Measurements from ENCODE around the gene FKBP3.

Gene FKBP3

DNA sequence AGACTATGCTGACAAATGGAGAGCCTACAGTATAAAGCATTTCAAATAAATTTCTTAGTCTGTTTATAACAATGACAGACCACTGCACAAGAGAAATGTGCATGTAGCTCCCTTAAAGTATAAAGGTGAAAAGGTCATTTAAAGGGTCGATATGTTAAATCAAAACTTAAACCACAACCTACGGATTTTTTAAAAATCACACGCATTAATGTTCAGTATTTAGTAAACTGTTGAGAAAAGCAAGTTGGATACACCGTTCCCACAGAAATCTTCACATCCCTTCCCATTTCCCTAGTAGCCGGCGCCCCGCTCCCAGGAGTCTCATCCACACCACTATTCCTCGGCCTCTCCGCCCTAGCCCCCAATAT is 614 bp downstream of the FKBP3 start:
- peak overlapping the region; percentile 86 for H3K27ac Mint-ChIP-seq
- H3K4me1 Mint-ChIP-seq (ENCODE audit: low read depth), result peaks cover 41% of the 10 kb centered on the region
- no peaks in the 10 kb centered on the region for H3K36me3 Mint-ChIP-seq
- peak overlapping the region; percentile 99 for H3K4me3 Mint-ChIP-seq
- H3K27me3 Mint-ChIP-seq, result no peaks in the 10 kb centered on the region
- H3K9me3 Mint-ChIP-seq (ENCODE audit: low read depth), result no peaks in the 10 kb centered on the region

DNA sequence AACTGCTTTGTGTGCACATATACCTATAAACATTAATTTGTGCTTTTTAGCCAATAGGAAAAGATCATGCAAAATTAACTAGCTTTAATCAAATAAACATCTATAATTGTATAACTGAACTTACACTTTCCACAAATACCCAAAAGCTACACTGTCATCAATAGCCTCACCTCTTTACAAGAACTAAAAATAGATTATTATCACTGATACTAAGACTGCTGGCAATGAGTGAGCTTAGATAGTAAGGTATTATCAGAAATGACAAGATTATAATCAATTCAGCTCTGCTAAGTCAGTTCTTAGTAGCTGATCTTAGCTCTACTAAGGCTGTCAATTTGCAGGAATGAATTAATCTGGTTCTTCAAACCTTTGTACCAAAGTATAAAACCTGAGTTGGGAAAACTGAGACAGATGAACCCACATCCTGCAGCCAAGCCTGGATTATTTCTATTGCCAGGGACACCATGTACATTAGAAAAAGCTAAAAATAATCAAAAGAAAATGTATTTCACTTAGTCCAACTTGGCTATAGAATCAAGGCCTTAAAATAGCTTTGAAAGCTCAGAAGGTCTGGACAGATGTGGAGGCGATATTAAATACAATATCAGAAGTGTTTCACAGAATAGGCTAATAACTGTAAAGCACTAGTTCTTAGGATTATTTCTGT is 5.2 kb downstream of the FKBP3 start:
- H3K36me3 Mint-ChIP-seq, result peaks cover 5% of the 10 kb centered on the region

DNA sequence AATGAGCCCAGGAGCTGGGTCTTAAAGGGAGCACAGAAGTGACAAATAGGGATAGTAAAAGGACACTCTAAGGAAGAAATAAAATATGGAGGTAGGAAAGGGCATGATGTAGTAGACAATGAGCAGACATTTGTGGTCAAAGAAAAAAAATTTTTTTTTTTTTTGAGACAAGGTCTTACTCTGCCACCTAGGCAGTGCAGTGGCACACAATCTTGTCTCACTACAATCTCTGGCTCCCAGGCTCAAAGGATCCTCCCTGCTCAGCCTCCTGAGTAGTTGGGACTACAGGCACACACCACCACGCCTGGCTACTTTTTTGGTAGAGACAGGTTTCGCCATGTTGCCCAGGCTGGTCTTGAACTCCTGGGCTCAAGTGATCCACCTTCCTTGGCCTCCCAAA is 8.5 kb downstream of the FKBP3 start:
- H3K9me3 Mint-ChIP-seq (ENCODE audit: low read depth), result no peaks in the 10 kb centered on the region
- no peaks in the 10 kb centered on the region for H3K27me3 Mint-ChIP-seq
- H3K27ac Mint-ChIP-seq, result no peak overlapping the region
- peaks cover 11% of the 10 kb centered on the region for H3K36me3 Mint-ChIP-seq
- H3K4me3 Mint-ChIP-seq, result no peak overlapping the region
- H3K4me1 Mint-ChIP-seq (ENCODE audit: low read depth), result peaks cover 6% of the 10 kb centered on the region

More for the DNA sequence above, 5.2 kb downstream of the FKBP3 start:
- Mint-ChIP-seq H3K4me1 (ENCODE audit: low read depth) (peaks cover 25% of the 10 kb centered on the region), H3K27ac (no peak overlapping the region), H3K9me3 (ENCODE audit: low read depth) (no peaks in the 10 kb centered on the region), H3K4me3 (no peak overlapping the region), H3K27me3 (no peaks in the 10 kb centered on the region)

DNA sequence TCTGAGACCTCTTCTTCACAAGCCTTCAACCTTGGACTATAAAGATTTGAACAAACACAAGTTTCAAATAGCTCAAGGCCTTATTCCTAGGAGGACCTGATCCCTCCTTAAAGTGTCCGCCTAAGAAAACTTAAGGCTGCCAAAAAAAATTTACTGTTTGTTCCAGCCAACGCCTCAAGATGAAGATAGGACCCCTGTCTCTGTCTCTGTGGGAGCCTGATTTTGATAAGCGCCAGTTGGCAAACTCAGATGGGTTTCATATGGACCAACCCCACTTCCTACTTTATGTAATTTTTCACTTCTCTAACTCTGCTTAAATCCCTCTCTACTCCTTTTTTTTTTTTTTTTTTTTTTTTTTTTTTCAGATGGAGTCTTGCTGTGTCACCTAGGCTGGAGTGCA is 11.0 kb downstream of the FKBP3 start:
- H3K4me3 Mint-ChIP-seq, result no peak overlapping the region
- H3K9me3 Mint-ChIP-seq (ENCODE audit: low read depth), result no peaks in the 10 kb centered on the region
- peaks cover 11% of the 10 kb centered on the region for H3K36me3 Mint-ChIP-seq
- no peak overlapping the region for H3K27ac Mint-ChIP-seq
- no peaks in the 10 kb centered on the region for H3K27me3 Mint-ChIP-seq
- no peaks in the 10 kb centered on the region for H3K4me1 Mint-ChIP-seq (ENCODE audit: low read depth)

DNA sequence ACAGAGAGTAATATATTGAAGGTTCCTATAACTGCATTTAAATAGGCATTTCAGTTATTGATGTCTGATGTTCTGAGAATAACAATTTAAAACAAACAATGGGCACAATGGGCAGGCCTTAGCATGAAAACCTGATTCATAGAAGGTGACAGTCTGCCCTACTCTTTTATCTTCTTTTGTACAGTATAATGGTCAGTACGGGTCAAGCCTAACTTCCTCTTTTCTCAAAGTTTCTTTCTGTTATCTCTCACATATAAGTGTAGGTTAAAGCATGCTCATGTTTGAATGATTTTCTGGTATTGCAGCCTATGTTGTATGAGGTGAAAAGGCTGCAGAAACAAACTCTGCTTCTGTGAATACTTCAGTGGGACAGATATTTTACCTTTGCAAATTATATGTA is 14.2 kb downstream of the FKBP3 start:
- no peak overlapping the region for H3K4me3 Mint-ChIP-seq
- H3K4me1 Mint-ChIP-seq (ENCODE audit: low read depth), result peaks cover 3% of the 10 kb centered on the region
- no peaks in the 10 kb centered on the region for H3K27me3 Mint-ChIP-seq
- no peaks in the 10 kb centered on the region for H3K9me3 Mint-ChIP-seq (ENCODE audit: low read depth)
- no peak overlapping the region for H3K27ac Mint-ChIP-seq
- peaks cover 11% of the 10 kb centered on the region for H3K36me3 Mint-ChIP-seq

DNA sequence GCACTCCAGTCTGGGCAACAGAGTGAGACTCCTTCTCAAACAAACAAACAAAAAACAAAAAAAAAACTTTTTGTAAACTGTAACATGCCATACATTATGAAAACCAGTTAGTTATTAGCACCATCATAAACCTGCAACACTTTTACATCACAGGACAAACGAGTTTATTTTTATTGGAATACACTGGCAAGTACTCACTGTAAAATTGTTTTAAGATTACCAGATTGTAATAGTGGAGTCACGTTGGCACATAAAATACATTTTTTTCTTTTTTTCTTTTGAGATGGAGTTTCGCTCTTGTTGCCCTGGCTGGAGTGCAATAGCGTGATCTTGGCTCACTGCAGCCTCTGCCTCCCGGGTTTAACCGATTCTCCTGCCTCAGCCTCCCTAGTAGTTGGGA is 15.7 kb downstream of the FKBP3 start:
- Mint-ChIP-seq H3K4me1 (ENCODE audit: low read depth) (peaks cover 13% of the 10 kb centered on the region), H3K4me3 (no peak overlapping the region), H3K9me3 (ENCODE audit: low read depth) (no peaks in the 10 kb centered on the region), H3K36me3 (peaks cover 9% of the 10 kb centered on the region), H3K27me3 (no peaks in the 10 kb centered on the region), H3K27ac (no peak overlapping the region)

DNA sequence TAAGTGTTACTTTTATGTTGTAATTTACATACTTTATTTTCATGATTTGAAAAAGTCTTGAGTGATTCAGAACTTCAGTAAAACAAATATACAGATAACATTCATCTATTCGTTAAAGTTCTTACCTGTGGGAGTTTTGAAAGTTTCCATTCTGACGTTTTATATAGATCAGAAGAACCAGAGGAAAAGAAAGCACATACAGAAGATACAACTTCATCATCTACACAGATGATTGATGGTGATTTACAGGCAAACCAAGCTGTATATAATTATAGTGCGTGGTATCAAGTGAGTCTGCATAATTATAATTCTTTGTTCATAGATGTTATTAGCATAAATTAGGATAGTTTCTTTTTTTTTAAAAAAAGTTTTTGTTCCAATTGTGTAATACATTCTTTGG is 20.0 kb downstream of the FKBP3 start:
- Mint-ChIP-seq H3K9me3 (ENCODE audit: low read depth) (no peaks in the 10 kb centered on the region), H3K27ac (peak overlapping the region; percentile 3), H3K36me3 (peaks cover 12% of the 10 kb centered on the region), H3K27me3 (no peaks in the 10 kb centered on the region), H3K4me1 (ENCODE audit: low read depth) (peaks cover 18% of the 10 kb centered on the region), H3K4me3 (no peak overlapping the region)

DNA sequence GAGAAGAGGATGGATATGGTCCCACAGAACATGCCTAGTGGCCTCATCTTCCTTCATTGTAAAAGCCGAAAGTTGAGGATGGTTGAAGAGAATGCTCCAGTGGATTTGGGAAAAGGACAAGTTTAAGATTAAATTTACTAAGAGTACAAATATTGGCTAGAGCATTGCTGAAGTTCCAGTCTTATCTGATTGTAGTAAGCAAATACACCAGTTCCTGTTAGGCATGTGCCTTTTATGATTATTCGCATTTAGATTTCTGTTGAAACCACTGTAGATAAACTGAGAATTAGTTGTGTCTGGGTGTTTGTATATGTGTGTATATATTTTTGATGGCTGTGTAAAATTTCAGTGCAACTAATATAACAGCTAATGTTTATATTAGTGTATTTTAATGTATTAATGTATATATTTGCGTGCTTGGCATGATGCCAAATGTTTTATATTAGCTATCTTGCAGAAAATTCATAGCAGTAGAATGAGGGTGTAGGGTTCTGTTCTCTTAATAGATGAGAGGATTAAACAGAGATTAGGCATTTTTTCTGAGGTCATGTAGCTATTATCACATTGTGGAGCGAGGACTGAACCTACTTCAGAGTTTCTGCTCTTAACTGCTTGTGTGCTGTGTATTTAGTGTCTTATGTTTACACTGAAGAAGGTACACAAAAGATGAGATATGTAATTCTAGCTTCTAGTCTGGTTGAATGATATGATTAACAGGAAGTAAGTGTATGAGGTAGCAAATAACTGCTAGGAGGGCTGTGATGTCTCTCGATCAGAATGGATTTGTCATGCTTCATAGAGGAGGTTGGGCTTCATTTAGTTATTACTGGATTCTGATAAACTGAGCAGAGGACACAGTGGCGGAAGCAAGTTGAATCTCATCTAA is 21.1 kb downstream of the FKBP3 start:
- H3K4me3 Mint-ChIP-seq, result peak overlapping the region; percentile 22
- H3K27ac Mint-ChIP-seq, result peak overlapping the region; percentile 84
- peaks cover 17% of the 10 kb centered on the region for H3K36me3 Mint-ChIP-seq
- no peaks in the 10 kb centered on the region for H3K27me3 Mint-ChIP-seq
- H3K9me3 Mint-ChIP-seq (ENCODE audit: low read depth), result no peaks in the 10 kb centered on the region
- H3K4me1 Mint-ChIP-seq (ENCODE audit: low read depth), result peaks cover 18% of the 10 kb centered on the region

DNA sequence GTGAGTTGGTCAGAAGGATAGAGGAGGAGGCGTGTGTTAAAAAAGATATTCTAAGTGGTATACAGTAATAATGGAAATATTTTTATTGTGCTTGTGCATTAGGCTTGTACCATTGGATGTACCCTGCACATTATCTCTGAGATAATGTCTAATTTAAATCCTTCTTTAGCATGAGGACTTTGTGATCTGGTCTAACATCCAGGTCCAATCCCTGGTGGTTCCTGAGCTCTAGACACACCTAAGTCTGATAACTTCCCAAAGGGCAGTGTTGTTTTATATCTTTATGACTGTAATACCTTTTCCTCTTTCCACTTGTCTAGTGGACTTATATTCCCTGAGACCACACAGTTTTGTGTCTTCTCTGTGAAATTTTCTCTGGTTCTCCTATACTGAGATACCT is 29.7 kb downstream of the FKBP3 start:
- Mint-ChIP-seq H3K27ac (peak overlapping the region; percentile 34), H3K27me3 (no peaks in the 10 kb centered on the region), H3K4me3 (no peak overlapping the region), H3K4me1 (ENCODE audit: low read depth) (no peaks in the 10 kb centered on the region), H3K9me3 (ENCODE audit: low read depth) (no peaks in the 10 kb centered on the region), H3K36me3 (peaks cover 11% of the 10 kb centered on the region)

DNA sequence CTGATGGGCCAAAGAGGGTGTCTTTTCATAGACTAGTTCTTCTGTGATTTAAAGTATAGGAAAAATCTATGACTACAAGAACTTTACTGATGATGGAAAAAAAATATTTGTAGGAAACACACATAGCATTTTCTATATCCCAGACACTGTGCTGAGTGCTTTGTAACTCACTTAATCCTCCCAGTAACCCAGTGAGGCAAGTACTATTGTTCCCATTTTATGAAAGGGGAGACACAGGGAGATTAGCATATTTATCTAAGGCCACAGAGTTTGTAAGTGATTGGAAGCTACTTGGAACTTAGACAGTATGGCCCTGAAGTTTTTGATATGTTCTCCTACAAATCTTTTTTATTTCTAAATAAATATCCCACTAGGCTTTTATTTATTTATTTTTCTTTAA is 30.5 kb downstream of the FKBP3 start:
- peak overlapping the region; percentile 54 for H3K27ac Mint-ChIP-seq
- no peaks in the 10 kb centered on the region for H3K9me3 Mint-ChIP-seq (ENCODE audit: low read depth)
- peaks cover 3% of the 10 kb centered on the region for H3K4me1 Mint-ChIP-seq (ENCODE audit: low read depth)
- peaks cover 10% of the 10 kb centered on the region for H3K36me3 Mint-ChIP-seq
- H3K4me3 Mint-ChIP-seq, result no peak overlapping the region
- H3K27me3 Mint-ChIP-seq, result no peaks in the 10 kb centered on the region

DNA sequence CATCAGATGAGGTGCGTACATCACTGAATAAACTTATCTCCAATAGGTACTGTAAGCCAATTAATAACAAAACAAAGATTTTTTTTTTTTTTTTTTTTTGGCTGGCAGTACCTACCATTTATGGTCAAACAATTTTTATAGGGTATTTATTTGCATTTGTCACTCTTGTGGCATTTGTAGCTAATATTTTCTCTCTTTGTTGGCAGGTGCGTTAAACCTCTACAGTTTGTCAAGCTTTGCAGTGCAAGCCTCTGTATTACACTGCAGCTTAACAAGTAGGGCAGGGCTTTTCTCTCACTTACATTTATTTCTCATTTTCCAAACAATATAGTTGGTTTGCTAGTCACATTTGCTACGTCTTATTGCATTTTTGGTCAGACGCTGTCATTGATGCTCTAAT is 38.1 kb downstream of the FKBP3 start:
- Mint-ChIP-seq H3K27ac (peak overlapping the region; percentile 10), H3K27me3 (no peaks in the 10 kb centered on the region), H3K4me1 (ENCODE audit: low read depth) (peaks cover 28% of the 10 kb centered on the region), H3K4me3 (no peak overlapping the region), H3K9me3 (ENCODE audit: low read depth) (no peaks in the 10 kb centered on the region), H3K36me3 (peaks cover 22% of the 10 kb centered on the region)

DNA sequence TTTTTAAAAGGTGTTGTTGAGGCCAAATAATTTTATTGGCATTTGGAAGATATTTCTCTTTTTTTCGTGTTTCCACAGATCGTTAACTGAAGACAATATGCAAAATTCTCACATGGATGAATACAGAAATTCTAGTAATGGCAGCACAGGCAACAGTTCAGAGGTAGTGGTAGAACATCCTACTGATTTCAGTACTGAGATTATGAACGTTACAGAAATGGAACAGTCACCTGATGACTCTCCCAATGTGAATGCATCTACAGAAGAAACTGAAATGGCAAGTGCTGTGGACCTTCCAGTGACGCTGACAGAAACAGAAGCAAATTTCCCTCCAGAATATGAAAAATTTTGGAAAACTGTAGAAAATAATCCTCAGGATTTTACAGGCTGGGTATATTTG is 39.1 kb downstream of the FKBP3 start:
- peaks cover 38% of the 10 kb centered on the region for H3K4me1 Mint-ChIP-seq (ENCODE audit: low read depth)
- H3K4me3 Mint-ChIP-seq, result no peak overlapping the region
- peaks cover 18% of the 10 kb centered on the region for H3K36me3 Mint-ChIP-seq
- peak overlapping the region; percentile 34 for H3K27ac Mint-ChIP-seq
- no peaks in the 10 kb centered on the region for H3K9me3 Mint-ChIP-seq (ENCODE audit: low read depth)
- H3K27me3 Mint-ChIP-seq, result no peaks in the 10 kb centered on the region

DNA sequence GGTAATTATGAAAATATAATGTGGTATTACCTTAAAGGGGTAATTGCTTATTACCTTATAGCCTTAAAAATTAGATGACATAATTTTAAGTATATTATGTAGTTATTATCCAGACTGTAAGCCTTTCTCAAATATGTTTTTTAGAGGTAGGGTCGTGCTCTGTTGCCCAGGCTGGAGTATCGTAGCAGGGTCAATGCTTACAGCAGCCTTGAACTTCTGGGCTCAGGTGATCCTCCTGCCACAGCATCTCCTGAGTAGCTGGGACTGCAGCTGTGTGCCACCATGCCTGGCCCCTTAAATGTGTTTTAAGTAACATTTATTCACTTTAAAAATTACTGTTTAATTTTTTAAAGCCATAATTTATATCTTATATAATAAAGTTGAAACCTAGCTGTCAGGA is 40.0 kb downstream of the FKBP3 start:
- no peaks in the 10 kb centered on the region for H3K27me3 Mint-ChIP-seq
- H3K9me3 Mint-ChIP-seq (ENCODE audit: low read depth), result no peaks in the 10 kb centered on the region
- H3K4me1 Mint-ChIP-seq (ENCODE audit: low read depth), result peaks cover 47% of the 10 kb centered on the region
- no peak overlapping the region for H3K4me3 Mint-ChIP-seq
- peaks cover 18% of the 10 kb centered on the region for H3K36me3 Mint-ChIP-seq
- H3K27ac Mint-ChIP-seq, result no peak overlapping the region

DNA sequence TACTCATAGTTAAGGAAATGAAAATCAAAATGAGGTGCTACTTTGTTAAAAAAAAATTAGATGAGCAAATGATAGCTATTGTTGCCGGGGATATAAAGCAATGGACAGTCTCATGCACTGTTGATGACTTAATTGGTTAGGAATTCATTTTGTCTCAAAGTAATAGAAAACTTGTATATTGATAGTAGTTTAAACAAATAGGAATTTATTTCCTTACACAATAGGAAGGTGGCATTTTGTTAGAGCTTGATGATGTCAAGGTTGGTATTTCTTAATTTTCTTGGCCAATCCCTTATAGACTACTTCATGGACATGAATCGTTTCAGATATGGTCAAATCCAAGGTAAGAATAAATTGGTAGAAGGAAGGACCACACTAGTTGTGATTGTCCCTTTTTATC is 42.6 kb downstream of the FKBP3 start:
- H3K4me1 Mint-ChIP-seq (ENCODE audit: low read depth), result peaks cover 63% of the 10 kb centered on the region

DNA sequence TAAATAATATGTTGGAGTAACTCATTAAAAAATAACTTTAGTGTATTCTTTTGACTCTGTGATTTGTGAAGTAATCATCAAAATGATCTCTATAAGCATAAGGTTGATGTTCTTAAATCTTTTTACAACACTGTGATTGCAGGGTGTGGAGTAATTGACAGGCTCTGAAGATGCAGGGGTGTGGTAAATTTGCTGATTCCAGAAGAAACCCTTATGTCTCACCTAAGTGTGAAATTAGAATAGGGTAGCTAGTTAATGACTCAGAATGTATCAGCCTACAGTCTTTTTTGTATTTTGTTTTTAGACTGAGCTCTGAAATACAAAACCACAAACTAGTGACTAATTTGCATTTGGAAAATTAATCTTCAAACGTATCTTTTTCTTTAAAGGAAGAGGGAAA is 44.5 kb downstream of the FKBP3 start:
- Mint-ChIP-seq H3K4me3 (peak overlapping the region; percentile 67), H3K36me3 (peaks cover 14% of the 10 kb centered on the region), H3K4me1 (ENCODE audit: low read depth) (peaks cover 73% of the 10 kb centered on the region), H3K9me3 (ENCODE audit: low read depth) (no peaks in the 10 kb centered on the region), H3K27me3 (no peaks in the 10 kb centered on the region), H3K27ac (peak overlapping the region; percentile 81)

More for the DNA sequence above, 42.6 kb downstream of the FKBP3 start:
- Mint-ChIP-seq H3K27me3 (no peaks in the 10 kb centered on the region), H3K36me3 (peaks cover 15% of the 10 kb centered on the region), H3K9me3 (ENCODE audit: low read depth) (no peaks in the 10 kb centered on the region), H3K27ac (peak overlapping the region; percentile 16), H3K4me3 (no peak overlapping the region)

Data from activated naive CD8-positive, alpha-beta T cell (primary cell).